GM21526 (cell line): Measurements from ENCODE around the gene NPC1.
"Not testable (repeated sequence)": the region's sequence is repeated elsewhere in the genome, so short reads cannot be mapped to it uniquely, and the experiment has no call there.

Experiments
- ATAC-seq: cut with Tn5 transposase; IDR thresholded peaks from one replicate; pipeline ENCODE4 v1.9.1; 2021; ENCODE audit warnings: moderate library complexity; ENCODE audit not compliant: unreplicated experiment, low FRiP score

The NPC1 gene

DNA sequence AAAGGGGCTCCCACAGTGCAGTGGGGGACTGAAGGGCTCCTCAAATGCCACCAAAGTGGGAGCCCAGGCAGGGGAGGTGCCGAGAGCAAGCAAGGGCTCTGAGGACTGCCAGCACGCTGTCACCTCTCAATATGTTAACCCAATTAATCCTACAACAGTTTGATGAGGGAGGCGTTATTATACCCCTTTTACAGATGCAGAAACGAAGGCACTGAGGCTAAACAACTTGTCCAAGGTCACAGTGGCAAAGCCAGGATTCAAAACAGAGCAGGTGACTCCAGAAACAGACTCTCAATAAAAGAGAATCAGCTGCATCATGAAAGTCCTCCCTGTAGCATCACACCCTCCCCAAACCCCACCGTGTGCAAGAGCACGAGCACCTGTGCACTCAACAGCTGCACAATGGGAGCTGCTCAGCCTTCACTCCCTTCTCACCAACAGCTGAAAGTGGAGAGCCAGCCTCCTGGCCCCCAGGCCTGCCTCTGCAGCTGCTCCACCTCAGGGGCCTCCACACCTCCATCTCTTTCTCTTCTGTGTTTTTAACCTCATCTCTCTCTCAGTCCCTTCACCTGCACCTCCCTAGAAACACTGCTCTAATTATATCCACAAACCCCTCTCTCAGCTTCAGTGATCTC lies 8.1 kb downstream of the NPC1 start:
- ATAC-seq, result no peak

GRCh38 chr18:23577521-23577920 lies 8.8 kb downstream of the NPC1 start:
- not testable (repeated sequence) for ATAC-seq

GRCh38 chr18:23575309-23575651 lies 11.0 kb downstream of the NPC1 start:
- ATAC-seq, result no peak

- ATAC-seq, result no peak
Observed at GRCh38 chr18:23574611-23575308, 11.5 kb downstream of the NPC1 start.

- no peak for ATAC-seq
Observed at GRCh38 chr18:23573626-23574431, 12.5 kb downstream of the NPC1 start.

- ATAC-seq, result no peak
Observed at GRCh38 chr18:23573020-23573419, 13.3 kb downstream of the NPC1 start.

DNA sequence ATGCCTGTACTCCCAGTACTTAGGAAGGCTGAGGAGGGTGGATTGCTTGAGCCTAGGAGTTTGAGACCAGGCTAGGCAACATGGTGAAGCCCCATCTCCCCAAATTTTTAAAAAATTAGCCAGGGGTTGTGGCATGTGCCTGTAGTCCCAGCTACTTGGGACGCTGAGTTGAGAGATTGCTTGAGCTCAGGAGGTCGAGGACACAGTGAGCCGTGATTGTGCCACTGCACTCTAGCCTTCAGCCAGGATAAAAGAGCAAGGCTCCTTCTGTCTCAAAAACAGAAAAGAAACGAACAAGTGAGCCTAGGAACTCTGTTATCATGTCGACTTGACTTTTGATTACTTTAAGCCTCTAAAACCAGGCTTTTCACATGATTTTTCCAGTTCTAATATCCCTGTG lies 13.7 kb downstream of the NPC1 start:
- ATAC-seq, result no peak

GRCh38 chr18:23572012-23572411 lies 14.3 kb downstream of the NPC1 start:
- ATAC-seq, result no peak

- no peak for ATAC-seq
Observed at GRCh38 chr18:23570912-23571504, 15.3 kb downstream of the NPC1 start.

- no peak for ATAC-seq
Observed at GRCh38 chr18:23569299-23570063, 16.8 kb downstream of the NPC1 start.

- ATAC-seq, result no peak
Observed at GRCh38 chr18:23568281-23569138, 17.8 kb downstream of the NPC1 start.

DNA sequence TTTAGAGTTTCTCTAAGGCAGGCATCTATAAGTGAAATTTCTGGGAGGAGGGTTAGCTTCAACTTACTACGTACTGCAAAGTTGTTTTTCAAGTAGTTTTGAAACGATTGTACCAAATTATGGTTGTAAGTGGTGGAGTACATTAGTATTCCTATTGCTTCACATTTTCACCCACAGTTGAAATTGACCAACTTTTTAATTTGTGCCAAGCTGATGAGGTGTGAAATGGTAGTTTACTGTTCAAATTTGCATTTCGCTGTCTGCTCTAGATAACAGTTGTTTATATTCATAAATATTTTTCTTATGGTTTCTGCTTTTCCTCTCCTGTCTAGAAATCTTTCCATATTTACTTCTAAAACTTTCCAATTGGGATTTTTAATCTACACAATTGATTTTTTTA lies 18.6 kb downstream of the NPC1 start:
- ATAC-seq, result no peak

DNA sequence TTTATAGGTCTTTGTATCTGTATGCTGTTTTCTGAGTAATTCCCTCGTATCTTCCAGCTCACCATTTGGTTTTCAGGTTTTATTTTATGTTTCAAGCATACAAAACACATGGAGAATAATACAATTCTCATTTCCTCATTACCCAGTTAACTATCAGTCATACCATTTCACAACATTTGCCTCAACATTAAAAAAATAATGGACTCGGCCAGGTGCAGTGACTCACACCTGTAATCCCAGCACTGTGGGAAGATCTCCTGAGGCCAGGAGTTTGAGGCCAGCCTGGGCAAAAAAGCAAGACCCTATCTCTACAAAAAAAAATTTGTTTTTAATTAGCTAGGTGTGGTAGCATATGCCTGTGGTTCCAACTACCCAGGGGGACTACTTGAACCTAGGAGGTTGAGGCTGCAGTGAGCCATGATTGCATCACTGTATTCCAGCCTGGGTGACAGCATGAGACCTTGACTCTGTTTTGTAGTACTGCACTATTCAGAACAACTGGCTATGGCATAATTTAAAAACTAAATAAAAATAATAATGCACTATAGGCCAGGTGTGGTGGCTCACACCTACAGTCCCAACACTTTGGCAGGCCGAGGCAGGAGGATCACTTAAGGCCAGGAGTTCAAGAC lies 20.3 kb downstream of the NPC1 start:
- no peak for ATAC-seq

- no peak for ATAC-seq
Observed at GRCh38 chr18:23563377-23564043, 22.8 kb downstream of the NPC1 start.

GRCh38 chr18:23560186-23560585 lies 26.1 kb downstream of the NPC1 start:
- no peak for ATAC-seq

DNA sequence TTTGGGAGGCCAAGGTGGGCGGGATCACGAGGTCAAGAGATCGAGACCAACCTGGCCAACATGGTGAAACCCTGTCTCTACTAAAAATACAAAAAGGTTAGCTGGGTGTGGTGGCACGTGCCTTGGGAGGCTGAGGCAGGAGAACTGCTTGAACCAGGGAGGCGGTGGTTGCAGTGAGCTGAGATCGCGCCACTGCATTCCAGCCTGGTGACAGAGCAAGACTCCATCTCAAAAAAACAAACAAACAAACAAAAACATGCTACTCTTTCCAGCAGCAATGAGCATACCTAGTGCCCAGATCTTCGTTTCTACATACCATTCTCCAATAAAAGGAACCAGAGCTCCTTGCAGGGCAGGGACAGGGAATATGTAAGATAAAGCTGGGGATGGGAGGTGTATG lies 28.8 kb downstream of the NPC1 start:
- ATAC-seq, result not testable (repeated sequence)

- ATAC-seq, result no peak
Observed at GRCh38 chr18:23556145-23556780, 30.0 kb downstream of the NPC1 start.

- no peak for ATAC-seq
Observed at GRCh38 chr18:23553887-23554286, 32.4 kb downstream of the NPC1 start.
